ENCODE results near the gene GSKIP. TPM values are rescaled to one million over a fixed set of nuclear protein-coding genes. Genes with fewer than 3 reads are reported as not detected.

Gene GSKIP
- total and polyA plus RNA-seq, 2 experiments from 2014 or later: 17.4 to 50.9 TPM

DNA sequence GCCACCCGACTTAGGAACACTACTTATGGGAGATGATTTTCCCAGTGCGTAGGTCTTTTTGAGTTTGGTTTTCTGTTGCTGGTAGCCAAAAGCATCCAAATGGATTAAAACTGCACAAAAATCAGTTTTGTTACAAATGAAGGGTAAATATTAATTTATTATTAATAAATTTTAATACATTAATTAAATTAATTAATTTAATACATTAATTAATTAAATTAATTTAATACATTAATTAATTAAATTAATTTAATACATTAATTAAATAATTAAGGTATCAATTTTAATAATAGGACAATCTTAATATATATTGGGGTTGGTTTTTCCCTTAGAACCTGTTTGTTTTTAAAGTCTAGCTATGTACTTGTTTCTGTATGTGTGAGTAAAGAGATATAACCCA is 52.2 kb downstream of the GSKIP start (continued):
- TF ChIP-seq, protein P1, sequence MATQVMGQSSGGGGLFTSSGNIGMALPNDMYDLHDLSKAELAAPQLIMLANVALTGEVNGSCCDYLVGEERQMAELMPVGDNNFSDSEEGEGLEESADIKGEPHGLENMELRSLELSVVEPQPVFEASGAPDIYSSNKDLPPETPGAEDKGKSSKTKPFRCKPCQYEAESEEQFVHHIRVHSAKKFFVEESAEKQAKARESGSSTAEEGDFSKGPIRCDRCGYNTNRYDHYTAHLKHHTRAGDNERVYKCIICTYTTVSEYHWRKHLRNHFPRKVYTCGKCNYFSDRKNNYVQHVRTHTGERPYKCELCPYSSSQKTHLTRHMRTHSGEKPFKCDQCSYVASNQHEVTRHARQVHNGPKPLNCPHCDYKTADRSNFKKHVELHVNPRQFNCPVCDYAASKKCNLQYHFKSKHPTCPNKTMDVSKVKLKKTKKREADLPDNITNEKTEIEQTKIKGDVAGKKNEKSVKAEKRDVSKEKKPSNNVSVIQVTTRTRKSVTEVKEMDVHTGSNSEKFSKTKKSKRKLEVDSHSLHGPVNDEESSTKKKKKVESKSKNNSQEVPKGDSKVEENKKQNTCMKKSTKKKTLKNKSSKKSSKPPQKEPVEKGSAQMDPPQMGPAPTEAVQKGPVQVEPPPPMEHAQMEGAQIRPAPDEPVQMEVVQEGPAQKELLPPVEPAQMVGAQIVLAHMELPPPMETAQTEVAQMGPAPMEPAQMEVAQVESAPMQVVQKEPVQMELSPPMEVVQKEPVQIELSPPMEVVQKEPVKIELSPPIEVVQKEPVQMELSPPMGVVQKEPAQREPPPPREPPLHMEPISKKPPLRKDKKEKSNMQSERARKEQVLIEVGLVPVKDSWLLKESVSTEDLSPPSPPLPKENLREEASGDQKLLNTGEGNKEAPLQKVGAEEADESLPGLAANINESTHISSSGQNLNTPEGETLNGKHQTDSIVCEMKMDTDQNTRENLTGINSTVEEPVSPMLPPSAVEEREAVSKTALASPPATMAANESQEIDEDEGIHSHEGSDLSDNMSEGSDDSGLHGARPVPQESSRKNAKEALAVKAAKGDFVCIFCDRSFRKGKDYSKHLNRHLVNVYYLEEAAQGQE (IDR thresholded peaks at IDR 0.05; ENCODE audit: unreplicated experiment): no peak
- TF ChIP-seq EZH2phosphoT487 (IDR thresholded peaks at IDR 0.05; ENCODE audit: unreplicated experiment): no peak
- no peak for TF ChIP-seq STAT1 (IDR thresholded peaks at IDR 0.05; ENCODE audit: unreplicated experiment)
- no peak for TF ChIP-seq NANOG (IDR thresholded peaks at IDR 0.05; ENCODE audit: borderline replicate concordance)

DNA sequence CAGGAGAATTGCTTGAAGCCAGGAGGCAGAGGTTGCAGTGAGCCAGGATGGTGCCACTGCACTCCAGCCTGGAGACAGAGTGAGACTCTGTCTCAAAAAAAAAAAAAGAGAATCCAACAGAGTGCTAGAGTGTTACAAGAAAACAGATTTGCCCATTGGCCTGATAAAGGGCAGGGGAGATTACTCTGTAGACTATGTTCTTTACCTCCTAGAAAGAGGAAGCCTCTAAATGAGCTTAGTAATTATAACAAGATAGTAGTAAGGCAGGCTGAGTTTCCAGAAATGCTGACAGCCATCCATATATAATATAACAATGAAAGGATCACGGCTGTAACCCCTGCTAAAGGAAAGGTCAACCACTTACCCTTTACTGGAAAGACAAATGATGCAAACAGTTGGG is 53.0 kb downstream of the GSKIP start:
- Mint-ChIP-seq H3K4me1 (peaks cover 2% of the 10 kb centered on the region; the same call in 1 of the 3 replicates), H3K27me3 (ENCODE audit: insufficient read depth, low read depth, poor library complexity) (peaks cover 1% of the 10 kb centered on the region), H3K27ac (no peak overlapping the region), H3K9me3 (no peaks in the 10 kb centered on the region), H3K36me3 (ENCODE audit: low read depth) (no peaks in the 10 kb centered on the region), H3K4me3 (no peak overlapping the region)
- Histone ChIP-seq H3K27ac (ENCODE audit: low read depth) (no peak overlapping the region), H3F3A (replicated peaks; ENCODE audit: low read depth) (no peaks in the 10 kb centered on the region), H3K9me2 (ENCODE audit: insufficient read depth) (no peaks in the 10 kb centered on the region), H3K4me1 (ENCODE audit: insufficient read depth) (no peaks in the 10 kb centered on the region; the same call in 1 of the 2 replicates), H3K79me2 (replicated peaks; ENCODE audit: insufficient read depth) (no peaks in the 10 kb centered on the region), H4K20me1 (replicated peaks; ENCODE audit: insufficient read depth) (no peaks in the 10 kb centered on the region; the same call in 1 of the 2 replicates), H3K27me3 (ENCODE audit: insufficient read depth) (no peaks in the 10 kb centered on the region), H3K36me3 (ENCODE audit: insufficient read depth) (no peaks in the 10 kb centered on the region), H3K4me2 (no peak overlapping the region), H2AFZ (no peak overlapping the region), H3K4me3 (no peak overlapping the region)
- ATAC-seq (no peak), DNase-seq (ENCODE audit: low spot score) (no peak)
- no peak for TF ChIP-seq JUNB (IDR thresholded peaks at IDR 0.05; ENCODE audit: unreplicated experiment)
- TF ChIP-seq, protein P2, sequence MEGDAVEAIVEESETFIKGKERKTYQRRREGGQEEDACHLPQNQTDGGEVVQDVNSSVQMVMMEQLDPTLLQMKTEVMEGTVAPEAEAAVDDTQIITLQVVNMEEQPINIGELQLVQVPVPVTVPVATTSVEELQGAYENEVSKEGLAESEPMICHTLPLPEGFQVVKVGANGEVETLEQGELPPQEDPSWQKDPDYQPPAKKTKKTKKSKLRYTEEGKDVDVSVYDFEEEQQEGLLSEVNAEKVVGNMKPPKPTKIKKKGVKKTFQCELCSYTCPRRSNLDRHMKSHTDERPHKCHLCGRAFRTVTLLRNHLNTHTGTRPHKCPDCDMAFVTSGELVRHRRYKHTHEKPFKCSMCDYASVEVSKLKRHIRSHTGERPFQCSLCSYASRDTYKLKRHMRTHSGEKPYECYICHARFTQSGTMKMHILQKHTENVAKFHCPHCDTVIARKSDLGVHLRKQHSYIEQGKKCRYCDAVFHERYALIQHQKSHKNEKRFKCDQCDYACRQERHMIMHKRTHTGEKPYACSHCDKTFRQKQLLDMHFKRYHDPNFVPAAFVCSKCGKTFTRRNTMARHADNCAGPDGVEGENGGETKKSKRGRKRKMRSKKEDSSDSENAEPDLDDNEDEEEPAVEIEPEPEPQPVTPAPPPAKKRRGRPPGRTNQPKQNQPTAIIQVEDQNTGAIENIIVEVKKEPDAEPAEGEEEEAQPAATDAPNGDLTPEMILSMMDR (conservative IDR thresholded peaks at IDR 0.05; ENCODE audit: low read depth in 2 of 2): no peak

- no peak overlapping the region for H3K4me3 ChIP-seq
- no peak overlapping the region for H3K4me2 ChIP-seq
- Mint-ChIP-seq H3K4me3 (no peak overlapping the region), H3K27ac (no peak overlapping the region), H3K36me3 (ENCODE audit: low read depth) (no peaks in the 10 kb centered on the region), H3K27me3 (ENCODE audit: insufficient read depth, low read depth, poor library complexity) (peaks cover 1% of the 10 kb centered on the region), H3K4me1 (peaks cover 5% of the 10 kb centered on the region), H3K9me3 (no peaks in the 10 kb centered on the region)
- no peak overlapping the region for H2AFZ ChIP-seq
- ATAC-seq: no peak
- H3K79me2 ChIP-seq (replicated peaks; ENCODE audit: insufficient read depth): no peaks in the 10 kb centered on the region
- H4K20me1 ChIP-seq (replicated peaks; ENCODE audit: insufficient read depth): no peaks in the 10 kb centered on the region
- no peaks in the 10 kb centered on the region for H3K27me3 ChIP-seq (ENCODE audit: insufficient read depth)
- no peaks in the 10 kb centered on the region for H3K9me2 ChIP-seq (ENCODE audit: insufficient read depth)
- H3K4me1 ChIP-seq (ENCODE audit: insufficient read depth): no peaks in the 10 kb centered on the region
- H3K36me3 ChIP-seq (ENCODE audit: insufficient read depth): no peaks in the 10 kb centered on the region
- TF ChIP-seq, protein P3, sequence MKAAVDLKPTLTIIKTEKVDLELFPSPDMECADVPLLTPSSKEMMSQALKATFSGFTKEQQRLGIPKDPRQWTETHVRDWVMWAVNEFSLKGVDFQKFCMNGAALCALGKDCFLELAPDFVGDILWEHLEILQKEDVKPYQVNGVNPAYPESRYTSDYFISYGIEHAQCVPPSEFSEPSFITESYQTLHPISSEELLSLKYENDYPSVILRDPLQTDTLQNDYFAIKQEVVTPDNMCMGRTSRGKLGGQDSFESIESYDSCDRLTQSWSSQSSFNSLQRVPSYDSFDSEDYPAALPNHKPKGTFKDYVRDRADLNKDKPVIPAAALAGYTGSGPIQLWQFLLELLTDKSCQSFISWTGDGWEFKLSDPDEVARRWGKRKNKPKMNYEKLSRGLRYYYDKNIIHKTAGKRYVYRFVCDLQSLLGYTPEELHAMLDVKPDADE (IDR thresholded peaks at IDR 0.05): no peak
- TF ChIP-seq ZNF331 (CRISPR knock-in tag; IDR thresholded peaks at IDR 0.05; ENCODE audit: low read depth): no peak
- no peak for DNase-seq (ENCODE audit: low spot score)
- no peaks in the 10 kb centered on the region for H3F3A ChIP-seq (replicated peaks; ENCODE audit: low read depth)
- no peak overlapping the region for H3K27ac ChIP-seq (ENCODE audit: low read depth)
Measured at GRCh38 chr14:96417254-96417653, 53.9 kb downstream of the GSKIP start.
